Measurements from ENCODE around the gene RAD51B.

- TF ChIP-seq CTCF (IDR thresholded peaks at IDR 0.05) (no peak), POLR2A (IDR thresholded peaks at IDR 0.05) (no peak)
These were observed 107.2 kb downstream of the RAD51B start for GRCh38 chr14:67926821-67927220.
